Superior temporal gyrus (tissue), 1 donor: ENCODE measurements around the gene ST6GAL2.

ENCODE experiments used
- DNase-seq: peaks from one replicate; pipeline ENCODE4 v3.0.0-alpha.2; 2016; ENCODE audit errors: extremely low spot score

Gene ST6GAL2, protein sequence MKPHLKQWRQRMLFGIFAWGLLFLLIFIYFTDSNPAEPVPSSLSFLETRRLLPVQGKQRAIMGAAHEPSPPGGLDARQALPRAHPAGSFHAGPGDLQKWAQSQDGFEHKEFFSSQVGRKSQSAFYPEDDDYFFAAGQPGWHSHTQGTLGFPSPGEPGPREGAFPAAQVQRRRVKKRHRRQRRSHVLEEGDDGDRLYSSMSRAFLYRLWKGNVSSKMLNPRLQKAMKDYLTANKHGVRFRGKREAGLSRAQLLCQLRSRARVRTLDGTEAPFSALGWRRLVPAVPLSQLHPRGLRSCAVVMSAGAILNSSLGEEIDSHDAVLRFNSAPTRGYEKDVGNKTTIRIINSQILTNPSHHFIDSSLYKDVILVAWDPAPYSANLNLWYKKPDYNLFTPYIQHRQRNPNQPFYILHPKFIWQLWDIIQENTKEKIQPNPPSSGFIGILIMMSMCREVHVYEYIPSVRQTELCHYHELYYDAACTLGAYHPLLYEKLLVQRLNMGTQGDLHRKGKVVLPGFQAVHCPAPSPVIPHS

DNA sequence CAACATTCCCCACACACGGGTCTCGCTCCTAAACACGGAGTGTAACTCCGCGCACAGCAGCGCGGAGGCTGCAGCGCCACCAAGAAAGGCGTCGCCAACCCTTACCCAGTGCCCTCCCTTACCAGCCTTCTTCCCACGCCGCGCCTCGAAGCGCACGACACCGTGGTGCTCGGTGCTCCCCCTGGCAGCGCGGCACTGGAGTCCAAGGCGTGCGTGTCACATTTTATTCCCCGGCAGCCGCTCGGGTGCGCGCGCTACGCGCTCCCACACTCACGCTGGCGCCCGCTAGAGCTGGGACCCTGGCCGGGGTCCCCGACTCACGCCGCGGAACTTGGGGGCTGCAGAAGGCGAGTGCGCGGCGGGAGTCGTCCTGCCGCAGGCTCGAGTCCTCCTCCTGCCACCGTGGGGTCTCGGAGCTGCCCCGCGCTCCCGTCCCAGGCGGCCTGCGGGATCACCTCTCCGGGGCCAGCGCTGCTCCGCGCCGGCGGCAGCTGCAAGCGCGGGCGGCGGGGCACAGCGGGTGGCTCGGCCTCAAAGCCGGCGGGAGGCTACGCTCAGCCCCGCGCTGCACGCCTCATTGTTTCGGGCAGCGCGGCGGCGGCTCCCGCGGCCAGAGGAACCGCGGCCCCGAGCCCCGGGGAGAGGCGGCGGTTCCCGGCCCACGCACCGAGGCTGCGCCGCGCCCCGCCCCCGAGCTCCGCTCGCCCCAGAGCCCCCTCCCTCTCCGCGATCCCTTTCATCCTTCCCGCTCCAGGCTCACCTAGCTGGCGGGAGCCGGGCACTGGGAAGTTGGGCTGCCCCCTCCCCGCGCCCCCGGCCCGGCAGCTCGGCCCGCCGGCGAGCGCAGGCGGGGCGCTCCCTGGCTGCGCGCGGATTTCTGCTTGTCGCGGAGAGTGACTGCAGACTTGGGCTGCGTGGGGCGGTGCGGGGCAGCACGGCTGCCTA, at the start of gene ST6GAL2:
TSS of gene ST6GAL2 (minus strand) at position 197 of the 945 bp plus-strand sequence. CDS start 42,190 bp downstream, outside the sequence.
- DNase-seq: no peak

DNA sequence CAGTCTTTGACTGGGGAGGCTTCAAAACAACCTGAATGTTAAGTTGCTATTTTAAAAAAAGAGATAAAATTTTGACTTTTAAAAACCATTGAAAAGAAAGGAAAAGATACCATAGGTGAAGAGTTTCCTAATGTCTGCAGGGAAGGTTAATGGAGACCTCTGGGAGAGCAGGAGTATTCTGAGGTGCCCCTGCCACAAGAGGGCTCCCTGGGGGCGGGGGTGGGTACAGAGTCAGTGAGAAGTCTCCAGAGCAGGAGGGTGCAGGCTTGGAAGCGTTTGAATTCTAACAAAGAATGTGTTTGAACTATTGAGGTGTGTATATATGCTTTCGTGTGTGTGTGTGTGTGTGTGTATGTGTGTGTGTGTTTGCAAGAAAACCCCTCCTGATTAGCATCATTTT, 46.7 kb upstream of the ST6GAL2 start:
- DNase-seq: no peak

DNA sequence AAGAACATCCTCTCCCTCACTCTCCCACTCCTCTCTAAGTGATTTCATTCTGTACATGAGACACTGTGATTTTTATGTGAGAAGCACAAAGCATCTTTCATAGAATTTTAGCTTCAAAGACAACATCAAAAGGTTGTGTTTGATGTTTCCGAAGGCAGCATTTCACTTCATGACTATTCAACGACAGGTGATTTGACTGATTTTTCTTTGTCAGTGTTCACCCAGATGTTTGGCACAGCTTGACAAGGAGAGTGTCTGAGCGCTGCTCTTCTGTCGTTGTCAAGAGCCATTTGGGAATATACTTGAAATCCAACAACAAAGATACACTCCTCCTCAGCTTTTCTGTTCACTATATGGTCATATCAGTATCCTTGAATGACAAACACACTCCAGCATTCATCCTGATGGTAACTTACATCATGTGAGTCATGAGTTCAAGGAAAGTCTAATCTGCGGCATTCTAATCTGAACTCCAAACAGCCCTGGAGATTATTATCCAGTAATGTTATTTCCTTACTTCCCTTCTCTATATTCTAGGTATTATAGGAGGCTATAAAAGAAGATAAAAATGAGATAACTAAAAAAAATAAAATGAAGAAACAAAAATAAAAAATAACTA, 45.9 kb upstream of the ST6GAL2 start:
- no peak for DNase-seq

DNA sequence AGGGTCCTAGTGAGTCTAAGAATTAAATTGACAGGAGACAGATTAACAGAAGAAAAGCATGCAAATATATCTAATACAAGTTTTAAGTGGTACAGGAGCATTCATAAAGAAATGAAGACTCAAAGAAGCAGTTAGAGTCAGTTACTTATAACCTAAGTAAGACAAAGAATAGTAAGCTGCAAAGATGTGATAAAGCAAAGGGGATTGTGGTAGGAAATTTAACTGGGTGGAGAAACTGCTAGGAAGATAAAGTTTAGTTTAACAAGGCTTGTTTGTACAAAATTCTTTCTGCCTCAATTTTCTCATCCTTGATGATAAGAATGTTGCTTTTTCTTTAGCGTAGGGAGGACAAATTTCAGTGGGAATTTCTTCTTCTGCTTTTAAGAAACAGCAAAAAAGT, 35.5 kb upstream of the ST6GAL2 start:
- no peak for DNase-seq

DNA sequence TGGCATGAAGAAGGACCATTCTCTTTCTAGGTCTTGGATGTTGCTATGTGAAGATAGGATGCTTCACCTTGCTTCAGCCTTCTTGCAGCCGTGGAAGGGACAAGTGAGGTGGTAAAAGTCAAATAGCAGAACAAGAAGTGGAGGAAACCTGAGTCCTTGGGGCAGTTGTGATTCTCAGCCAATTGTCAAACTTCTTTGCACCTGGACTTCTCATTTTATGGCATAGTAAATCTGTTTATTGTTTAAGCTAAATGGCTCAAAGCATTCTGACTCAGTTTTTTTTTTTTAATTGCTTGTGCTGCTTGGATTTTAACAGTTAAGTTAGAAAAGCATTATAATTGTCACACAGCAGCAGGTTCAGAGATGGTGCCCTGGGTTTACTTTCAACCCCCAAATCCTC, 33.0 kb upstream of the ST6GAL2 start:
- no peak for DNase-seq

DNA sequence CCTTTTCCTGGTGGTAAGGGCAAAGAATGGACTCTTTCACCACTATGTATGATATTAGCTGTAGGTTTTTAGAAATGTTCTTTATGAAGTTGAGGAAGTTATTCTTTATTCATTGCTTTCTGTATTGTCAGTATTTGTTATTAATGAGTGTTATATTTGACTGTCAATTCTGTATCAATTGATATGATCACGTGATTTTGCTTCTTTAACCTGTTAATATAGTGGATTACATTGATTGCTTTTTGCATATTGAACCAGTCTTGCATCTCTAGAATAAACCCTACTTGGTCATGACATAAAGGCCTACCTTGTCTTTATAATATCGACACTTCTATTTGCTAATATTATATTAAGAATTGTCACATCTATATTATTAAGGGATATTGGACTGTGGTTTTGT, 18.3 kb upstream of the ST6GAL2 start:
- no peak for DNase-seq

DNA sequence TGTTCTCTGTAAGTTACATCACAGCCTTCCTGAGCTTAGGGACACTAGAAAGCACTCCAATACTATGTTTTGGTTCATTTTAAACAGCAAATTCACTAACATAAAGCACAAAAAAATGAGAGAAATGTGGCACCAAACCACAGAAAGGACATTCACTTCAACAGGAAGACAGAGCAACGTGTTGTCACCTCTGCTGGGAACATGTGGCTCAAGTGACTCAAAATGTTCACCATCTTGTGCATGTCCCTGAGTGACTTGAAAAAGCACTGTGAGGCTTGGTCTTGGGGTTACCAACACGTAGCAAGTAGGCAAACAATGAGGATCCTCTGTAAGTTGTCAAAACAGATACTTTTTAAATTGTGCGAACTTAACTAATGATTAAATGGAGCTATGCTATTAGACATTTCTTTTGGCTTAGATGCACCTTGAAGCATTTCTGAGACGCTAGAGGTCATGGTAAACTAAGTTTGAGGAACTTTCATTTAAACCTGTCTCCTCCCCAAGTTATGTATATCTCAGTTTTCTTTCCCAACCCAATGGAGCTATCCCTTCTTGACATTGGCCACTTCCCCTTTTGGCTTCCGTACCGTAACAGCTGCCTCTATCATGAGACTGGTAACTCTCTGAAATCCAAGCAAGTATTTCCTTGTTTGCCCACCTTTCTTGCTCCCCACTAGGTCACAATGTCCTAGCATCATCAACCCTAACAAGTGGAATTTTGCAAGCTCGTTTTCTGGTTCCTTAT, 14.0 kb upstream of the ST6GAL2 start:
- no peak for DNase-seq

DNA sequence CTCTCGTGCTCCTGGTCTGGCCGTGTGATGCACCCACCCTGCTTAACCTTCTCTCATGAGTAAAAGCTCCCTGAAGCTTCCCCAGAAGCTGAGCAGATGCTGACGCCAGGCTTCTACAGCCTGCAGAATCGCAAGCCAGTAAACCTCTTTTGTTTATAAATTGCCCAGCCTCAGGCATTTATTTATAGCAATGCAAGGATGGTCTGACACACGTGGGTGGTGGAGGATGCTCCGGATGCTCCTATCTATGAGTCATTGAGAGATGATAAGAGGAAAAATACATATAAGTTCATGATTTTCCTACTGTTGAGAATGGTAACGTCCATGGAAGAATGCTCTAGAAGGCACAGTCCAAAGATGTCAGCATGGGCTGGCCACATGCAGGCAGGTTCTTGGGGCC, 8.6 kb upstream of the ST6GAL2 start:
- no peak for DNase-seq

DNA sequence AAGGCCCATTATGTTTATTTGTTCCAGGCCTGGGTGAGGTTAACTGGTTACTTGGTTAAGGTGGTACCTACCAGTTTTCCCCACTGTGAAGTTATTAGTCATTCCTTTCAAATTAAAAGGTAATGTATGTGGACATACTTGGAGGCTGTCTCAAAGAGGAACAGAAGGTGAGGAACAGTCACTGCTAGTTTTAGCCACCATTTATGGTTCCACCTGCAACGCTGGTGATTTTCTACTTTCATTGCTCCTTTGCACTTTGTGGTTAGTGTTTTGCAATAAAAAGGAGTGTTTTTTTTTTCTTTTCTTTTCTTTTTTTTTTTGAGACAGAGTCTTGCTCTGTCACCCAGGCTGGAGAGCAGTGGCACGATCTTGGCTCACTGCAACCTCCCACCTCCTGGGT, 6.1 kb upstream of the ST6GAL2 start:
- DNase-seq: no peak

DNA sequence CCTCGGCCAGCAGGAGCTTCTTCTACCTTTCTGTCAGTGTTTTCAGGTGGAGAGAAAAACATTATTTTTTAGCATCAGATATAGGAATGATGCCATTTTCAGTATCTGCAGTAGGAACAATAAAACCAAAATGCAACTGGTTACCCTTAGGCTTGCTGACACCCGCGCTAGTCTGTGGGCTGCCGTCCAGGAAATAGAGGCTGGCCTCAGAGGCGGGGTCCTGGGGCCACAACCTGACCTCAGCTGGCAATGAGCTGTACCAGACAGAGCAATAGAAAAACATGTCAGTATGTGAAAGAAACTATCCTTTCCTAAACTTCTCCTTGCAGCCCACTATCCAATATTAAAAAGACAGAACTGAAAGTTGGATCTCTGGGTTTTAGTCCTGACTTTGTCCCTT, 4.6 kb upstream of the ST6GAL2 start:
- DNase-seq: no peak

DNA sequence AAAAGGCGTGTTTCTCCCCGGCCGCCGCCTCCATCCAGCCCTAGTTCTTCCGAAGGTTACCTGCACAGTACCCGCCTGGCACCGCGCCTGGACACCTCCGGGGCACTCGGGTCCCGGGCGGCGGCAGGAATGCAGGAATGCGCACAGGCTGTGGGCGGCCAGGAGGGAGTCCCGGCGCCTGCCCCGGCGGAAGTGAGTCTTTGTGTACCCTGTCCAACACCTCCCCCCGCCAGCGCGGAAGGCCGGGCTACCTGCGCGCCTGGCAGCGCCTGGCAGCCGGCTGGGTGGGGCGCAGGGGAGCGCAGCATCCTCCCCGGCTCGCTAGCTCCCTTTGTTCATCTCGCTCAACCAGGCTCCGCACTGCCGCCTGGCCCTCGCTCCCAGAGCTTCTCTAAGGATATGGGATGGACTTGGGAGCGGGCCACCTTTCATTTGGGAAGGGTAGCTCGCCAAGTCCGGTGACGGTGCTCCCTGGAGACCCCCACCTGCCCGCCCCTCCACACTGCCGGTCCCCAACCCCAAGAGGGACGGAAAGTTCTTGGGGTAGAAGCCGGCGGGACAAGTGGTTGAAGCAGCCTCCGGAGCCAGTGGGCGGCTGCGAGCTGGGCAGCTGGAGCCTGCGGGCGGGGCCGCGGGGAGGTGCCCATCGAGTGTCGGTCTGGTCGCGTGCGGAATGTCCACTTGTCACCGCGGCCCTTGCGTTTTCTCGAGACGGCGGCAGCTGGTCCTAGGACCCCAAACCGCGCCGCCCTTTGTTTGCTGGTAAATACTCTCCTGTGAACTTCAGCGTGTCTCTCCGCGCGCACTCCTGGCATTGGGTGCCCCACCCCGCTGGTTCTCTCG, 1.2 kb upstream of the ST6GAL2 start:
- DNase-seq: no peak

DNA sequence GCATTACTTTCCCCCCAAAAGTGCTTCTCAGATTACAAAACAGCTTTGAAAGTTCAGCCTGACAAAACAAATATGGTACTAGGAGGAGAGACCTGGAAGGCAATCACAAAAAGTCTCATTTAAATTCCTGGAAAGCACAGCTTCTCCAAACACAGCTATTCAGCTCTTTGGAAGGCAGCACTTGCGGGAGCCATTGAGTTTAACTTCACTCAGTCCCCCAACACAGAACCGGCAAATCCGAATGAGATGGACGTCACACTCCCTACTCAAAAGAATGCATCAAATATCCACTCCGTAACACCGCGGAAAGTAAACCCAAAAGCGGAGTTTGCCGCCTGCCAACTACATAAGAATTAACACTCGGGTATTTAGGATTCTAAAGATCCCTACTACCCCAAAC, 638 bp downstream of the ST6GAL2 start:
- peak; percentile 56 for DNase-seq

DNA sequence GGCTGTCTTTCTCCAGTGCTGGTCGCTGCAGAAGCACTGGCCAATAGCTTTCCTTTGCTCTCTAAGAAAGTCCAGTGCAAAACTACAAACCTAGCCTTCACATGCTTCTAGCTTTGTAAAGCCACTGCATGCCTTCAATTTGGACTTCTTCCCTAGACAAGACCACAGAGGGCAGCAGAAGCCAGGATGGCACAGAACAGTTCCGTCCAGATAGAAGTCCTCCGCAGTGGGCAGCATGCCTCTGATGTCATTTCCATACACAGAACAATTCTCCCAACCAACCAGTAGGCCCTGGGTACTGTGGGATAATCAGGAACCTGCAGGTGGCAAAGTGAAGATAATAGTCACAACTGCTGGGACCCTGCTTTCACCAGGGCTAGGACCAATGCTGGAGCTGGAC, 3.3 kb downstream of the ST6GAL2 start:
- DNase-seq: no peak

DNA sequence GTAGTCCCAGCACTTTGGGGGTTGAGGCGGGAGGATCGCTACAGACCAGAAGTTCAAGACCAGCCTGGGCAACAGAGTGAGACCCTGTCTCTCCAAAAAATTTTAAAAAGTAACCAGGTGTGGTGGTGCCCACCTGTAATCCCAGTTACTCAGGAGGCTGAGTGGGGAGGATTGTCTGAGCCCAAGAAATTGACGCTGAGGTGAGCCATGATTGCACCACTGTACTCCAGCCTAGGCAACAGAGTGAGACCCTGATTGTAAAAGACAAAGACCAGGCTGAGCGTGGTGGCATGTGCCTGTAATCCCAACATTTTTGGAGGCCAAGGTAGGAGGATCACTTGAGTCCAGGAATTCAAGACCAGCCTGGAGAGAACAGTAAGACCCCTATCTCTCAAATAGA, 7.8 kb downstream of the ST6GAL2 start:
- no peak for DNase-seq

DNA sequence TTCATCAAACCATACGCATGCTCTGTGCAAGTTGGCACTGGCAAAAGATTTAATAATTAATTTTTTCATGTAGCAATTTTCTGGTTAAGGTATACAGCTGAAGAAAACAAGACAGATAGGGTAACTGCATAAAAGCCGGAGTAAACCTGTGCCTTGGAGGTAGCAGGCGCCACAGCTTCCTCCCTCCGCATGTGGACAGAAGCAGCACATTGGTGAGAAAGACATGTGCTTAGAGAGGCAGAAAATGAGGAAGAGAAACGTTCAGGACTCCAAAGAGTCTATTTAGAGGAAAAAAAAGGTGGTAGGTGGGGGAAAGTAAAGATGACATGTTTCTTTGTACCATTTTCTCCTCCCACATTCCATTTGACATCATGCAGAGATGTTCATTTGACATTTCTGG, 9.3 kb downstream of the ST6GAL2 start:
- no peak for DNase-seq

DNA sequence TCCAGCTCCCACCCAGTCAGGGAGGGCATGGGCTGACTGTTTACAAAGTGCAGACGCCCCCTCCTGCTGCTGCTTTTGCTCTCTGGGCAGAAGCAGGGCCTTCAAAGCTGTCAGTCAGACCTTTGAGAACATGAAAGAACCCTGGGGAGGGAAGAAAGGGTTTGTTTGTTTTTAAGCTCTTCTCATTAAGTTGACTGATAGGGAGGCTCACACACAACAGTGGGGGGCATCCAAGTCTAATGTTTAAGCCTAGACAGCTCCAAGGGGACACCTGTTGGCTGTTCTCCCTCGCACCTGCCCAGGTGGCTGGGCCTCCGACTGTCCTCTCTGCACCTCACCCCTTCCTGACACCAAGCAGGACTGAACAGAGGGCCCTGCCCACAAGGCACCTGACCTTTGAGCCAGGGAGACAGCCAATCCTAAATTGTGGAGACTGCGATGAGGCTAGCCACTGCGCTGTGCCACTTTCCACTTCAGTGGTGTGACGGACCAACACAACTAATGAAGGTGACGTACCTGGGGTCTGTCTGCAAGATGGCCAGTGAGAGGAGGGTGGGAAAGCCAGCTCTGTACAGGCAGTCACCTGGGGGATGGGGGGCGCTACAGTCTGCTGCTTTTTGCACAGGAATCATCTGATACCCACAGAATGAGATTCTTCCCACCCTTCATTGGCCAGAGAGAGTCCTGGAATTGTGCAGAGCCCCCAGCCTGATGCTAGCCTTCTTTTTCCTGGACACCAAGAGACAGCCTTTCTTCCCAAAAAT, 16.3 kb downstream of the ST6GAL2 start:
- no peak for DNase-seq

DNA sequence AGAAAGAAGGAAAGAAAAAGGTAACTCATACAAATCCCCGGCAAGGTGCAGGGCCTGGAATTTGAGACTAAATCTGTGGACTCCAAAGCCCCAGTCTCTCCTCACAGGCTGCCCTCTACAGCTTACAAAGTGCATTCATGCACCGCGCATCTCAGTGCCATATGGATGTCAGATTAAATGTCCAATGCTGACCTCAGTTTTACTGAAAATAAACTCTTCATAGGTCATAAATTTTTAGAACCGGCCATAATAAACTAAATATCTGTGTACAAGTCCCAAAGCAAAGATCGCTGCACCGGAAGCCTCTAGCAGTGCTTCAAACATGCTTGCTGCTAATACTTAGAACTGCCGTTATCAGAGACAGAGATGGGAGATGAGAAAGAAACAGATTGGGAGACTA, 17.7 kb downstream of the ST6GAL2 start:
- DNase-seq: no peak

DNA sequence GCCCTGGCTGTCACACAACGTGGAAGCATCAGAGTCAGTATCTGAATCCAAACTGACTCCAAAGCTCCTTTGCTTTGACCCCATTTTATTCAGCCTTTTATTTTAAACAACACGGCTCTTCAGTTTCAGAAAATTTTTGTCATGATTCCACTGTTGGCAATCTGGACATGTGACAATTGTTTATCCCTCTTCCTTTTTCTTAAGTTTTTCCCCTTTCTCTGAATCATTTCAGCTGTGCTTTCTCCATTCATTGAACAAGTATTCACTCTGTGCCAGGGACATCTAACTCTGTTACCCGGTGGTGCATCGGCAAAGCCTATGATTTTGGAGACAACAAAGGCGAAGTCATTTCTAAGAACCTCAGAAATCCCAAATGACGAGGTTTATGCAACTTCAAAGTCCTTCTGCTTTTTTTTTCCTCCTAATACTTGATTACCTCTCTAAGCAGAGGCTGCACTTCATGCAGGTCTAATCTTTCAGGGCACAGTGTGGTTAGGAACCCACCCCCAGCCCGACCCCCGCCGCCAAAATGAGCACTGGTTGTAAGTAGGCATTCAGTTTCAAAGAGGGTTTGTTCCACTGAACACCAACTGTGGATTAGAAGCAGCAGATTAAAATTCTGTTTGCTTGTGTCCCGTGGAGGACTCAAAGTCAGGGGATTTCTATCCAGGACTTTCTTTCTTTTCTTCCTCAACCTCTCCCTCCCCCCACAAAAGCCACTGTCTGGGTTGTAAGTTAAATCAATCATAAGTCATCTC, 18.6 kb downstream of the ST6GAL2 start:
- peak; percentile 52 for DNase-seq

DNA sequence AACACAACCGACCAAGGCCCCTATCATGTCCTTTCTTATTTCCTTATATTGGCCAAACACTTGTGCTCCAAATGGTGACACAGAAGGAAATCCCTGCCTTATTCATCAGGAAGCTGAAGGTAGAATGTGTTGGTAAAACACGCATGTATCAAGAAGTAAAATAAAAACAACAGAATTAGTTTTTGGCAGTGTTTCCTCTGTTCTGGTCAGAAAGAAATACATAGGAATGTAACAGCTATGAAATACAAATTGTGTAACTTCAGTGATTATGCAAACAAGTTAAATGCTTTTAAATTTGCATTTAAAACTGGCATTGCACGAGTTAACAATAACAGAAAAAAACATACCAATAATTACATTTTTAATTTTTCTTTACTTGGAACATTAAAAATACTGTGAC, 19.3 kb downstream of the ST6GAL2 start:
- DNase-seq: no peak
